Measurements from ENCODE around the gene SYT3. TPM values are rescaled to one million over a fixed set of nuclear protein-coding genes. Genes with fewer than 3 reads are reported as not detected.

The SYT3 gene
- total RNA-seq, 2 donors from 2014 or later, result 3.0 to 4.4 TPM

- intact Hi-C loops (cut with DNase I), result no loop called here
Measured at GRCh38 chr19:50666346-50667176, 26.9 kb upstream of the SYT3 start.

GRCh38 chr19:50664204-50664603 is 24.5 kb upstream of the SYT3 start:
- Histone ChIP-seq H3K27ac (no peak overlapping the region), H3K9me3 (no peaks in the 10 kb centered on the region), H3K36me3 (no peaks in the 10 kb centered on the region), H3K4me3 (no peak overlapping the region), H3K27me3 (replicated peaks; ENCODE audit: insufficient read depth) (peaks cover 21% of the 10 kb centered on the region), H3K4me1 (replicated peaks) (no peaks in the 10 kb centered on the region)
- DNase-seq (ENCODE audit: low spot score), result no peak
- 89% methylated on average over 6 of the region's 6 CpGs for WGBS
- TF ChIP-seq POLR2A (IDR thresholded peaks at IDR 0.05) (no peak), POLR2AphosphoS5 (IDR thresholded peaks at IDR 0.05) (no peak)
- TF ChIP-seq, protein P1, sequence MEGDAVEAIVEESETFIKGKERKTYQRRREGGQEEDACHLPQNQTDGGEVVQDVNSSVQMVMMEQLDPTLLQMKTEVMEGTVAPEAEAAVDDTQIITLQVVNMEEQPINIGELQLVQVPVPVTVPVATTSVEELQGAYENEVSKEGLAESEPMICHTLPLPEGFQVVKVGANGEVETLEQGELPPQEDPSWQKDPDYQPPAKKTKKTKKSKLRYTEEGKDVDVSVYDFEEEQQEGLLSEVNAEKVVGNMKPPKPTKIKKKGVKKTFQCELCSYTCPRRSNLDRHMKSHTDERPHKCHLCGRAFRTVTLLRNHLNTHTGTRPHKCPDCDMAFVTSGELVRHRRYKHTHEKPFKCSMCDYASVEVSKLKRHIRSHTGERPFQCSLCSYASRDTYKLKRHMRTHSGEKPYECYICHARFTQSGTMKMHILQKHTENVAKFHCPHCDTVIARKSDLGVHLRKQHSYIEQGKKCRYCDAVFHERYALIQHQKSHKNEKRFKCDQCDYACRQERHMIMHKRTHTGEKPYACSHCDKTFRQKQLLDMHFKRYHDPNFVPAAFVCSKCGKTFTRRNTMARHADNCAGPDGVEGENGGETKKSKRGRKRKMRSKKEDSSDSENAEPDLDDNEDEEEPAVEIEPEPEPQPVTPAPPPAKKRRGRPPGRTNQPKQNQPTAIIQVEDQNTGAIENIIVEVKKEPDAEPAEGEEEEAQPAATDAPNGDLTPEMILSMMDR (IDR thresholded peaks at IDR 0.05), result no peak
- intact Hi-C loops (cut with DNase I), result no loop called here

More at GRCh38 chr19:50666346-50667176, 26.9 kb upstream of the SYT3 start:
- H3K27ac ChIP-seq, result no peak overlapping the region
- no peak overlapping the region for H3K4me3 ChIP-seq
- no peak for DNase-seq (ENCODE audit: low spot score)
- no peaks in the 10 kb centered on the region for H3K9me3 ChIP-seq
- no peaks in the 10 kb centered on the region for H3K36me3 ChIP-seq
- no peak for TF ChIP-seq POLR2A (IDR thresholded peaks at IDR 0.05)
- TF ChIP-seq, protein P1 (IDR thresholded peaks at IDR 0.05), result no peak
- no peak for TF ChIP-seq POLR2AphosphoS5 (IDR thresholded peaks at IDR 0.05)
- peaks cover 30% of the 10 kb centered on the region for H3K27me3 ChIP-seq (replicated peaks; ENCODE audit: insufficient read depth)
- 19% methylated on average over 38 of the region's 47 CpGs for WGBS
- H3K4me1 ChIP-seq (replicated peaks), result no peaks in the 10 kb centered on the region

- intact Hi-C loops (cut with DNase I), result no loop called here
- no peaks in the 10 kb centered on the region for H3K9me3 ChIP-seq
- no peak overlapping the region for H3K27ac ChIP-seq
- peaks cover 14% of the 10 kb centered on the region for H3K27me3 ChIP-seq (replicated peaks; ENCODE audit: insufficient read depth)
- no peaks in the 10 kb centered on the region for H3K4me1 ChIP-seq (replicated peaks)
- DNase-seq (ENCODE audit: low spot score), result no peak
- no peak overlapping the region for H3K4me3 ChIP-seq
- no peak for TF ChIP-seq POLR2AphosphoS5 (IDR thresholded peaks at IDR 0.05)
- TF ChIP-seq, protein P1 (IDR thresholded peaks at IDR 0.05), result no peak
- no peak for TF ChIP-seq POLR2A (IDR thresholded peaks at IDR 0.05)
- no peaks in the 10 kb centered on the region for H3K36me3 ChIP-seq
- WGBS, result 96% methylated on average over 1 of the region's 1 CpG
Measured at GRCh38 chr19:50663482-50663790, 23.8 kb upstream of the SYT3 start.

DNA sequence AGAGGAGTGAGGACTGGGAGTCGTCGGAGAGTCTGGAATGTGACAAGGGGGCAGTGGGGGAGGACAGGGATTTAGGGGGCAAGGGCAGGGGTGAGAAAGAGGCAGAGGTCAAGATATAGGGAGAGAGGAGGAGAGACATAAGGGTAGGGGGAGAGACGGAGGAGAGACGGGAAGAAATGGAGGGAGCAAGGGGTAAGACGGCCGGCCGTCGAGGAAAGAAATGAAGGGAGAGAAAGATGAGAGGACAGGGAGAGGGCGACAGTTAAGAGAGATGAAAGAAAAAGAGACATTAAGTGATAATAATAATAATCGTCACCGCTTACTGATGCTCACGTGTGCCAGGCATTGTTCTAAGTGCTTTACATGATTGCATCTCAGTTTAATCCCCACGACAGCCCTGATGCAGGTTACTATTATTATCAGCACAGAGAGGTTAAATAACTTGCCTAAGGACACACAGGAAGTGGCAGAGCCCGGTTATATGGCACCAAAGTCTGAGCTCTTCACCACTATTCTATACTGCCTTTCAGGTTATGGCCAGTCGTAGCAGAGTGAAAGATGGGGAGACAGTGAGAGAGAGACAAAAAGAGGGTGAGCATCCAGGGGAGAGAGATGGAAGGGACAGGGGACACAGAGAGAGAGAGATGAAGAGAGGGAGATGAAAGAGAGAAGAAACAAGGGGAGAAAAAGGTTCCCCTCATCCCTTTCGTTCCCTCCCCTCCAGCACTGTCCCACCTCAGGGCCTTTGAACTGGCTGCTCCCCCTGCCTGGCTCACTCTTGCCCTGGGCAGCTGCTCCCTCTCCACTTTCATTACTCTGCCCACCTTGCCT is 23.2 kb upstream of the SYT3 start:
- no peak for DNase-seq (ENCODE audit: low spot score)
- H3K27me3 ChIP-seq (replicated peaks; ENCODE audit: insufficient read depth), result peaks cover 14% of the 10 kb centered on the region
- H3K36me3 ChIP-seq, result no peaks in the 10 kb centered on the region
- H3K4me1 ChIP-seq (replicated peaks), result no peaks in the 10 kb centered on the region
- intact Hi-C loops (cut with DNase I), result no loop called here
- no peaks in the 10 kb centered on the region for H3K9me3 ChIP-seq
- H3K27ac ChIP-seq, result no peak overlapping the region
- 58% methylated on average over 16 of the region's 16 CpGs for WGBS
- no peak for TF ChIP-seq POLR2A (IDR thresholded peaks at IDR 0.05)
- TF ChIP-seq, protein P1 (IDR thresholded peaks at IDR 0.05), result no peak
- H3K4me3 ChIP-seq, result no peak overlapping the region
